ENCODE data around the gene BAD. TPM values are rescaled to one million over a fixed set of nuclear protein-coding genes. Genes with fewer than 3 reads are reported as not detected.

BAD gene
- total RNA-seq, 1 experiment from 2014 or later: 48.4 TPM

DNA sequence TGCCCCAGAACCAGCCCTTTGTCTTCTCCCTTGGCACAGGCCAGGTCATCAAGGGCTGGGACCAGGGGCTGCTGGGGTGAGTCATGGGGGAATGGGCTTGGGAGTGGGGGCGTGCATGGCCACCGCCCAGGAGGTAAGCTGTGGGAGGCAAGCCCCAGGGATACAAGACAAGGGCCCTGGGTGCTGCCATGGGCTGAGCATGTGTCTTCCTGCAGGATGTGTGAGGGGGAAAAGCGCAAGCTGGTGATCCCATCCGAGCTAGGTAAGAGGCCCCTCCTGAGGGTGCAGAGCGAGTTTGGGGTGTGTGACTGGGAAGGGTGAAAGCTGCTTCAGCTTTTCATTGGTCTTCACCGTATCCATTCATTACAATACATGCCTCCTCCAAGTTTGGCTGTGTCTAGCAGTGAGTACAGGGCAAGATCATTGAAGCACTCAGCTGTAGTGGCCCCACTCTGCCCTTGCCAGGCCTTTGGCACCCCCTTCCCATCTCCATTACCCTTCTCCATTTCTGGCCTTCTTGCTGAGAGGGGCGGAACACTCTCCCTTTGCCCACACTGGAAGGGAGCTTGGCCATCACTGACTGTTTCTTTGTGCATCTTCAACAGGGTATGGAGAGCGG, 41.1 kb downstream of the BAD start:
- POLR2A ChIA-PET (ENCODE audit: low non-redundant PET): interaction anchor here (0.6 kb wide), 1 partner anchor 520 kb away, joined by 5 read pairs; no protein-coding TSS in a partner anchor
- Histone ChIP-seq H3K4me1 (ENCODE audit: insufficient read depth, low read length, poor library complexity, severe bottlenecking) (peaks cover 16% of the 10 kb centered on the region), H3K9me3 (ENCODE audit: low read depth, low read length, poor library complexity, severe bottlenecking) (no peaks in the 10 kb centered on the region), H3K27ac (ENCODE audit: low read depth, low read length, poor library complexity, severe bottlenecking) (no peak overlapping the region), H3K36me3 (ENCODE audit: insufficient read depth, low read length, poor library complexity, severe bottlenecking) (peaks cover 16% of the 10 kb centered on the region), H3K27me3 (replicated peaks; ENCODE audit: insufficient read depth, low read depth, low read length, poor library complexity) (no peaks in the 10 kb centered on the region), H3K4me3 (ENCODE audit: low read depth, low read length, poor library complexity, severe bottlenecking) (no peak overlapping the region)
- CTCF ChIA-PET: no interaction called here
- no peak for TF ChIP-seq EZH2 (IDR thresholded peaks at IDR 0.05; ENCODE audit: borderline replicate concordance, low read depth, low read length, poor library complexity, severe bottlenecking)
- no peak for TF ChIP-seq CTCF (conservative IDR thresholded peaks at IDR 0.05; ENCODE audit: low read depth, low read length)
- no peak for DNase-seq (ENCODE audit: low spot score)
- no TSS peak for BruUV-seq (replicated peaks)
- intact Hi-C loops (cut with micrococcal nuclease; ENCODE audit: unreplicated experiment): no loop called here

GRCh38 chr11:64241491-64242374, 42.7 kb downstream of the BAD start:
- intact Hi-C loops (cut with micrococcal nuclease; ENCODE audit: unreplicated experiment): loop anchor here (2.0 kb wide), 1 partner anchor 63 kb away; the partner anchor contains the start of gene ESRRA
- POLR2A ChIA-PET (ENCODE audit: low non-redundant PET): no interaction called here

GRCh38 chr11:64241241-64241490, 43.3 kb downstream of the BAD start:
- BruUV-seq (replicated peaks): no TSS peak
- peak overlapping the region; percentile 91 for H3K27ac ChIP-seq (ENCODE audit: low read depth, low read length, poor library complexity, severe bottlenecking)
- no peaks in the 10 kb centered on the region for H3K27me3 ChIP-seq (replicated peaks; ENCODE audit: insufficient read depth, low read depth, low read length, poor library complexity)
- H3K9me3 ChIP-seq (ENCODE audit: low read depth, low read length, poor library complexity, severe bottlenecking): no peaks in the 10 kb centered on the region
- DNase-seq (ENCODE audit: low spot score): peak; percentile 99
- H3K36me3 ChIP-seq (ENCODE audit: insufficient read depth, low read length, poor library complexity, severe bottlenecking): peaks cover 27% of the 10 kb centered on the region
- peak overlapping the region; percentile 86 for H3K4me3 ChIP-seq (ENCODE audit: low read depth, low read length, poor library complexity, severe bottlenecking)
- peaks cover 9% of the 10 kb centered on the region for H3K4me1 ChIP-seq (ENCODE audit: insufficient read depth, low read length, poor library complexity, severe bottlenecking)
- intact Hi-C loops (cut with micrococcal nuclease; ENCODE audit: unreplicated experiment): loop anchor here (2.0 kb wide), 1 partner anchor 64 kb away; the partner anchor contains the start of gene ESRRA
- TF ChIP-seq CTCF (conservative IDR thresholded peaks at IDR 0.05; ENCODE audit: low read depth, low read length): no peak
- TF ChIP-seq EZH2 (IDR thresholded peaks at IDR 0.05; ENCODE audit: borderline replicate concordance, low read depth, low read length, poor library complexity, severe bottlenecking): no peak
- POLR2A ChIA-PET (ENCODE audit: low non-redundant PET): no interaction called here
- CTCF ChIA-PET: interaction anchor here (0.6 to 0.8 kb wide), 3 partner anchors 60 to 114 kb away, joined by 3 to 4 read pairs (median 3); no protein-coding TSS in a partner anchor

More at GRCh38 chr11:64241491-64242374, 42.7 kb downstream of the BAD start:
- peak overlapping the region; percentile 86 for H3K4me3 ChIP-seq (ENCODE audit: low read depth, low read length, poor library complexity, severe bottlenecking)
- peaks cover 27% of the 10 kb centered on the region for H3K36me3 ChIP-seq (ENCODE audit: insufficient read depth, low read length, poor library complexity, severe bottlenecking)
- no peak for TF ChIP-seq CTCF (conservative IDR thresholded peaks at IDR 0.05; ENCODE audit: low read depth, low read length)
- no peak for TF ChIP-seq EZH2 (IDR thresholded peaks at IDR 0.05; ENCODE audit: borderline replicate concordance, low read depth, low read length, poor library complexity, severe bottlenecking)
- DNase-seq (ENCODE audit: low spot score): peak; percentile 55
- H3K4me1 ChIP-seq (ENCODE audit: insufficient read depth, low read length, poor library complexity, severe bottlenecking): peaks cover 9% of the 10 kb centered on the region
- TSS peak; percentile 55 for BruUV-seq (replicated peaks)
- CTCF ChIA-PET: interaction anchor here (0.7 to 0.8 kb wide), 2 partner anchors 60 to 63 kb away, joined by 3 read pairs; no protein-coding TSS in a partner anchor
- H3K27ac ChIP-seq (ENCODE audit: low read depth, low read length, poor library complexity, severe bottlenecking): peak overlapping the region; percentile 91
- no peaks in the 10 kb centered on the region for H3K27me3 ChIP-seq (replicated peaks; ENCODE audit: insufficient read depth, low read depth, low read length, poor library complexity)
- H3K9me3 ChIP-seq (ENCODE audit: low read depth, low read length, poor library complexity, severe bottlenecking): no peaks in the 10 kb centered on the region
